T1000 (cell line): ENCODE measurements around the gene DUT.
"Not testable (repeated sequence)": the region's sequence is repeated elsewhere in the genome, so short reads cannot be mapped to it uniquely, and the experiment has no call there.

Experiments used
- DNase-seq: peaks from one replicate; lab custom pipeline; 2025; ENCODE audit warnings: mixed read lengths; lab: John Stamatoyannopoulos, UW

Gene DUT

DNA sequence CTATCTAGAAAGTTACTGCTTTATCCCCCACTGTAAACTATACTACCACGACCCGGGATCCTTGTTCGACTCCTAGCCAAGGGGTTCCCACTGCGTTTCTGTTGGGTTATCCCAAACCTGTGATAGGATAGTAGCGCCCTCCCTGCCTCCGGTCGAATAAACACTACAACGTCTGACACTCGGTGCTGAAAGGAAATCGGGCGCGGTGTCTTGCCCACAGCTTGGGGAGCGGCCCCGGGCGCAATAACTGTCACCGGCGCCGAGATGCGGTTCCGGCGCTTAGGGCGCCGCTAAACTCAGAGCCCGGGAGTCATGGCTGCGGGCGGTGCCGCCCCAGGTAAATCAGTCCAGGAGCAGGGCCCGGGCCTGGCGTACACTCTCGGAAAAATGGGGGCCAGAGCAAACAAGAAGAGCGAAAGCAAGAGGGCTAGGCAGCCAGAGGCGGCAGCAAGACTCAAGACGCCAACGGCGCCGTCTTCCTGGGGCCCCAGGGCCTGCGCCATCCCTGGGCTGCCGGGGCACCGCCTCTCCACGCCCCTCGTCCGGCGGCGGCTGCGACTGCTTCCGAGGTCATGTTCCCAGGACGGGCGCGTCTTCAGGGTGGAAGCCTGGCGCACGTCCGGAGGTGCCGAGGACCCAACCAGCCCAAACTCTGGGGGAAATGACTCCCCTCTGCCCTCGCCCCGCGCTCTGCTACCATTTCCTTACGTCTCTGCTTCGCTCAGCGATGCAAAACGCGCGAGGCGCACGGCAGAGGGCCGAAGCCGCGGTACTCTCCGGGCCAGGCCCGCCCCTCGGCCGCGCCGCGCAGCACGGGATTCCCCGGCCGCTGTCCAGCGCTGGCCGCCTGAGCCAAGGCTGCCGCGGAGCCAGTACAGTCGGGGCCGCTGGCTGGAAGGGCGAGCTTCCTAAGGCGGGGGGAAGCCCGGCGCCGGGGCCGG lies at the start of gene DUT:
Gene DUT, plus strand, starts transcription at position 575 of the 941 bp plus-strand sequence. Its CDS starts 87 bp downstream, at position 662.
- DNase-seq: peak; percentile 74

DNA sequence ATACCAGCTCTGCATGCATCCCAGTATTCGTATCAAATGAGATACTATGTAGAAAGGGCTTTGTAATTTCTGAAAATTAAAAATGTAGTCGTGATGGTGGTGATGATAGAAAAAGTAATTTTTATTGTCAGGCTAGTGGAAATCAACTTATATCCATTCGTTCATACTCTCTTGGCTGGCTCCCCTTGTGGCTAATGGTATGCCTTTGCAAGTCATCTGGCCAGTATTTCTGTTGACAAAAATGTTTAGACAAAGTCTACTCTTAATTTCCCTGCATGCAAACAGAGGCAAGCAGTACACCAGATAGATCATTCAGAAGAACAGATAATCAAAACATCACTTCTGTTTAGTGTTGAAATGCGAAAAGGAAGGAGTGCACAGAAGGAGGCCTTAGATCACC lies 49.6 kb upstream of the DUT start:
- no peak for DNase-seq

DNA sequence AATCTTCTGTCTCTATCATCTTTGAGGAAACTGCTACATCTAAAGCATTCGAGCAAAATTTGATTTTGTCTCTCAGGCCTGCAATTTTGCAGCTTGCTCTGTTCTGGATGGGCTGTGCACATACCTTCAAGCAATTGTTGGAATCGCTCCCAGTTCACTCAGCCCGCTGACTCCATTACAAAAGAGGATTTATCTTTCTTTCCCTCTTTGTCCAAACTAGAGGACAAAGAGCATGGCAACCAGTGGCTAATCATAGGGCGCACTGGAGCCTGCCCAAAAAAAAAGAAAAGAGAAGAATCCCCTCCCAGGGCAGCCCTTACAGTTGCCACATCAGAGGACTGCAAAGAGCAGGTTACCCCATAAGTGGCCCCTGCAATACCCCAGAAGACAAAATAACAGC lies 49.0 kb upstream of the DUT start:
- no peak for DNase-seq

DNA sequence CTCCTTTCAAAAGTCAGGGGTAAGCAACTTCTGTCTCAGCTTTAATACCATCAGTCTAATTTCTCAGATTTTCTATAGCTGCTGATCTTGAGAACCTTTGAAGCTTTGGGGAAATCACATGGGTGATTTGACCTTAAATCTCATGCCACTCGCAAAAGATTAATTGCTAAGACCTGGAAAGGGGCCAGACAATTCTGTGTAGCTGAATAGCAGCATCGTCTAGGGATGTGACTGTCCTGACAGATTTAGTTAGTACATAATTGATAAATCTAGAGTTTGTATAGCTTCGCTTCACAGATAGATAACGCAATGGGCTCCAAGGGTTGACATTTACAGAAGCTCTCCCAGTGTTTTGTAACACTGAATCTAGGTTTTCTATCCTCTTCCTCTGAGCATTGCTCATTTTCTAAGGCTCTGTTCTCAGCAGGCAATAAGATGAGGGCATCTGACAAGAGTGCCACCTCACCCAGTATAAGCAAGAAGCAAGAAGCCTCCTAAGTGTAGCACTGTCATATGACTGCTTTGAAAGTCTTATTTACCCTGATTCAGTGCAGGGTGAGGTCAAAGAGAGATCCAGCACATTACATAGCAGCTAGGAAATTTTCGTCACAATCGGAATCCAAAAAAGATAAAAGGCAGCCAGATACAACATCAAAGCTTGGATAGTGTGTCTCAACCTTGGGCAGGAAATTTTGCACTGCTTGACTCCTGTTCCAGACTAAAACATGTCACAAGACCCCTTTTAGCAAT lies 47.7 kb upstream of the DUT start:
- DNase-seq: no peak

DNA sequence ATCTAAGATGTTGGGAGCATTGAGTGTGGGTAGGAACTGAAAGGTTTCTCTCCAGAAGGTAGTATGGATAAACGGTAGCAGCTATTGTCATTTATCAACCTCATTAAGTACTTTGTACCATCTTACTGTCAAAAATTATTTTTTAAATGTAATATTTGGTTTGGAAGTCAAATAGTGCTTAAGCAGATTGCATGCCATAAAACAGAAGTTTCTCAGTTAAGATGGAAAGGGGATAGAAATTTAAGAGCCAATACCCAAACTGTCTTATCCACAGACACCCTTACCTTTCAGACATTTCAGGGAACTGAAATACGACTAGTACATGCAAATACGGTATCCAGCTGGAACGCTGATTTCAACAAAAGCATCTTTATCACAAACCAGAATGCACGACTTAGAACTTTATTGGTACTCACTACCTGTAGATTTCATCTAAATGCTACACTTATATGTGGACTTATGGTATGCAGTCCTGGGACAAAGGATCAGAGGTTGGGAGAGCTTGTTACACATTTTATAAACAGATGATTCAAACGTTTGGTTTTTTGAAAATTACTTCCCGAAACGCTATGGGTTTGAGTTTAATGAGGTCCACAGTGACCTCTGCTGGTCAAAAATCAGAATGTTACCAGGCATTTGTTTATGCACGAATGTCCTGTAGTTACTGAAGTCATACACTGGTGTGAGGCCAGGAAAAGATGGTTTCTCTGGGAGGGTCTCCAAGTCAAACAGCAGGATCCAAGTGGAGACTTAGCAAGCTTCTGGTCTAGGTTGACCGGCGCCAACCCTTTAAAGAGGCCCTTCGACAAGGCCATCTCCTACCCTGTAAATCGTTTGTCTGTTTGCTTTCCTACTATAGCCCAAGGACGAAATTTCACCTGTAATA lies 45.7 kb upstream of the DUT start:
- peak; percentile 32 for DNase-seq

DNA sequence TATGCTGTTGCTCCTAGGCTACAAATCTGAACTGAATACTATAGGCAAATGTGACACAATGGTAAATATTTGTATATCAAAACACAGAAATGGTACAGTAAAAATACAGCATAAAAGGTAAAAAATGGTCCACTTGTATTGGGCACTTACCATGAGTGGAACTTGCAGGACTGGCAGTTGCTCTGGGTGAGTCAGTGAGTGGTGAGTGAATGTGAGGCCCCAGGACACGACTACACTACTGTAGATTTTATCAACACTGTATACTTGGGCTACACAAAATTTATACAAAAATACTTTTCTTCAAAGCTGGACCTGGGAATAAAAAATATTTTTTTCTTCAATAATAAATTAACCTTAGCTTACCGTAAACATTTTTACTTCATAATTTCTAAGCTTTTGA lies 41.6 kb upstream of the DUT start:
- DNase-seq: no peak

DNA sequence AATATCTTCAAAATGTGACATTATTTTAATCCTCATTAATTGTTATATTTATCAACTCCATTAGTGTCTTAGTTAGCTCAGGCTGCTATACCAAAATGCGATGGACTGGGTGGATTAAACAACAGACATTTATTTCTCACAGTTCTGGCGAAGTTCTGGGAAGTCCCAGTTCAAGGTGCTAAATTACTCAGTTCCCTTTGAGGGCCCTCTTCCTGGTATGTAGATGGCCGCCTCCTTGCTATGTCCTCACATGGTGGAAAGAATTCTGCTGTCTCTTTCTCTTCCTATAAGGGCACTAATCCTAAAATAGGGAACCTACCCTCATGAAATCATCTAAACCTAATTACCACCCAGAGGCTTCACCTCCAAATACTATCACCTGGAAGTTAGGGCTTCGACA lies 38.8 kb upstream of the DUT start:
- DNase-seq: no peak

DNA sequence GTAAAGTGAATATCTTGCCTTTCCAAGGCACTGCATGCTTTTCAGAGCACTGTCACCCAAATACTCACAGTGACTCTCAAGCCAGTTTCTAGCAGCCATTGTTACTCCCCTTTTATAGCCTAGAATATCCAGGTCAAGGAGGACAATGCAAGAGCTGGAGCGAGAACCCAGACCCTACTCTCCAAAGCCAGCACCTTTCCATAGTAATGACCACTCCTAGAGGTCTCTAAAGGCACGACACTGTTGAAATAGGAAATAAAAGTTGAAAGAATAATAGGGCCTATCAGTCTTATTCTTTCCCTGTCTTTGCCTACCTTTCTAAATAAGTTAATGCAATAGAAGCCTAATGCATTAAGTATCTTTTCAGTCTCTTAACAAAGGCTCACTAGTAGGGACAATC lies 33.6 kb upstream of the DUT start:
- no peak for DNase-seq

DNA sequence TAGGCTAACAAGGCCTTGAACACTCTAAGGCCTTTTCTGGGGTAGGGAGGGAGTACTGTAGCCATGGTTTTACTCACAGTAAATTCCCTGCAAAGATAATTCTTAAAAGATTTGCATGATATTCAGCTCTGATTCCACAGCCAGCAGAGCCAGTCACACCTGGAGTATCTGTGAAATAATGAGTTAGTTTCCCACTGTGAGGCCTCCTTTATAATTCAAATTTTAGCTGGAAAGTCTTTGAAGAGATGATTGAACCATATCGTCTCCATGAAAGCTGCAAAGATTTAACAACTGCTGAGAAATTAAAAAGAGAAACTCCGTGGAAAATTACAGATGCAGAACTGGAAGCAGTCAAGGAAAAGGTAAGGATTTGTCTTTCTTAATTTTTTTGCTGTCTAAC lies 32.3 kb upstream of the DUT start:
- DNase-seq: no peak

DNA sequence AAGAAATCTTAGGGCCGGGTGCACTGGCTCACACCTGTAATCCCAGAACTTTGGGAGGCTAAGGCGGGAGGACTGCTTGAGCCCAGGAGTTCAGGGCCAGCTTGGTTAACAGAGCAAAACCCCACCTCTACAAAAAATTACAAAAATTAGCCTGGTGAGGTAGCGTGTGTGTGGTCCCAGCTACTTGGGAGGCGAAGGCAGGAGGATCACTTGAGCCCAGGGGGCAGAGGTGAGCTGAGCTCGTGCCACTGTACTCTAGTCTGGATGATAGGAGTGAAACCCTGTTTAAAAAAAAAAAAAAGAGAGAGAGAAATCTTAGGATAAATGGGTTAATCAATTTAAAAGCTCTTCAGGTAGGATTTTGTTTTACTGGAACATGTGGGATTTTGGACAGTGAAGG lies 31.2 kb upstream of the DUT start:
- DNase-seq: no peak

DNA sequence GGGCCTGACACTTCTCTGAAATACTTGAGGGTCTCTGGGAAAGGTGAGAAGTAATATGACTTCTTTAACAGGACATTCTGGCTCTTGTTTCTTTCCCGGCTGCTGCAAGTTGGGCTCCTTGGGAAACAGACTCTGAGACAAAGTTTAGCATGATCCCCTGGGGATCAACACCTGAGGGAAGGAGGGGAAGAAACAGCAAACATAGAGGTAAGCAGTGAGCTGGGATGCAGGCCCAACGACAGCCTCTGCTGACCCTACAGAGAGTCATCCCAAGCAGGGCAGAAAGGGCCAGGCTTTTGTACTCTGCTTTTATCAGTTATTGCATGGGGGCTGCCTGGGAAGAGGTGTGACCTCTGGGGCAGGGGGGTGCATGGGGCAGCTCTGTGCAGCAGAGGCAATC lies 26.8 kb upstream of the DUT start:
- no peak for DNase-seq

DNA sequence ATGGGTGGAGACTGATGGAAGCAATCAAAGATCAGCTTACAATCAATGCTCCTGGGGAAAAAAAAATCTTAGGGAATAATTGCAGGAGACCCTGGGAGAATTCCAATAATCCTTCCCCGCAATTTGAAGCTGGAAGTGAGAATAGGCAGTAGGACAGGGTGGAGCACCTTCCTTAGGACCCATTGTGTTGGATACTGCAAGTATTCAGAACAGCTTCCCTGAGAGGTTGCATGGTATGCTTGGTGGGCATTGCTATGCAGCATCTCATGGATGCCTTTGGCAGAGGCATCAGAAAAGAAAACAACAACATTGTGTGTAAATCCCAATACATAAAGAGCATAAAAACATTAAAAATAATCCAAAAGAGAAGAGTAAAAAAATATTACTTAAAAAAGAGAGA lies 24.6 kb upstream of the DUT start:
- no peak for DNase-seq

DNA sequence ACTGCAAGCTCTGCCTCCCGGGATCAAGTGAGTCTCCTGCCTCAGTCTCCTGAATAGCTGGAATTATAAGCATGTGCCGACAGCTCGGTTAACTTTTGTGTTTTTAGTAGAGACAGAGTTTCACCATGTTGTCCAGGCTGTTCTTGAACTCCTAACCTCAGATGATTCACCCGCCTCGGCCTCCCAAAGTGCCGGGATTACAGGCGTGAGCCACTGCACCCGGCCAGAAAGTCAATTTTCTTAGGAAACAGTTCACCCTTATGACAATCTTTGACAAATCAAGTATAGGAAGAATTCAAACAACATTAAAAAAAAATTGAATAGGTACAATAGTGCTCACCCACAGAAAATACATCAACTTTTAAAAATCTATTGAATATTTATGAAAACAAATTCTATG lies 23.6 kb upstream of the DUT start:
- no peak for DNase-seq

DNA sequence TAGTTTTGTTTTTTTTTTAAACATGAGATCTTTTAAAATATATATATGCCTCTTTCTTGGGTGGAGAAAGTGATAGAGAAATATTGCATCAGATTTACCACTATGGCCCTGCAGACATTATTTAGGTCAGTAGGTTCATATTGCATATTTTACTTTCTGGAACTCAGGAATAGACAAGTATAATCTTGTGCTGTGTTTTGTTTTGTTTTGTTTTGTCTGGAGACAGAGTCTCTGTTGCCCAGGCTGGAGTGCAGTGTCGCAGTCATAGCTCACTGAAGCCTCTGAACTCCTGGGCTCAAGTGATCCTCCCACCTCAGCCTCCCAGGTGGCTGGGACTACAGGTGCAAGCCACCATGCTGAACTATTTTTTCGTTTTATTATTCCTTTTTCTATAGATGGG lies 21.5 kb upstream of the DUT start:
- DNase-seq: no peak

DNA sequence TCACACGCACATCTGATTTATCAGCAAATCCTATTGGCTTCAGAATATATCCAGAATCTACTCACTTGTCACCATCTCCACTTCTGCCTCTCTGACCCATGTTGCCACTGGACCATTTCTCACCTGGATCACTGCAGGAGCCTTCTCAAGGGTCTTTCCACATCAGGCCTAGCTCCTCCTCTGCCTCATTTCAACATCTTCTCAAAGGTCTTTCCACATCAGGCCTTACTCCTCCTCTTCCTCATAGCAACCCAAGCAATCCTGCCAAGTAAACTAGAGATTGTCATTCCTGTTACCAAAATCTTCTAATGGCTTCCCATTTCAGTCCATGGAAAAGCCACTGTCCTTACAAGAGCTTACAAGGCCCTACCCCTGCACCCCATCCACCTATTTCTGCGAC lies 18.0 kb upstream of the DUT start:
- no peak for DNase-seq

DNA sequence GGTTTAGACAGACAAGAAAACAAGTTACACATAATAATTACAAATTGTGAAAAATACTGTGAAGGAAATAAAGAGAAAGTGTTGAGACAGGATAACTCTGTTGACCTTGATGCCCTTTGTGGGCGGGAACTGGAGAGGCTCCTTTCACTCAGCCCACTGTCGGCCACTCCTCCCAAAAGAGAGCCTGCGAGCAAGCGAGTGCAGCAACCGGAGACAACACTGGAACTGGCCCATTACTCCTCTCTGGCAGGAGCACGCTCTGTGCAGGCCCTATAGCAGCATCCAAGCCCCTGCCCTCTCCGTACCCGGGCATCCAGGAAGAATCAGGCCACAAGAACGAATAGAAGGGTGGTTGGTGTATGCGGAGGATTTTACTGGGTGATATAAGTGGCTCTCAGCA lies 16.2 kb upstream of the DUT start:
- DNase-seq: no peak

DNA sequence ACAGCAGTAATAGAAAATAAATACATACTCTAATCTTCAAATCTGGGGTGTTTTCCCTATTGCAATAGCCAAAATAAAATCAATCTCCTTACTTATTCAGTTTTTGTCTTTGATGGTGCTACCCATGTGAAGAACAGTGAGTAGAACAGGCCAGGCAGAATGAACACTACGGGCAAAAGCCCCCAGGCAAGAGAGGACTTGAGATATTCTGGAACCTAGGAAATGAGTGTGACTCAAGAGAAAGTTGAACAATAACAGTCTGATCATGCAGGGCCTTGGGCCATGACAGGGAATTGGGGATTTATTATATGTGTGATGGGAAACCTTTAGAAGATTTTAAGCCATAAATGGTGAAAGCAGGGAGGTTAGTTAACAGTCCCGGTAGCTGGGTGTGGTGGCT lies 14.0 kb upstream of the DUT start:
- no peak for DNase-seq

DNA sequence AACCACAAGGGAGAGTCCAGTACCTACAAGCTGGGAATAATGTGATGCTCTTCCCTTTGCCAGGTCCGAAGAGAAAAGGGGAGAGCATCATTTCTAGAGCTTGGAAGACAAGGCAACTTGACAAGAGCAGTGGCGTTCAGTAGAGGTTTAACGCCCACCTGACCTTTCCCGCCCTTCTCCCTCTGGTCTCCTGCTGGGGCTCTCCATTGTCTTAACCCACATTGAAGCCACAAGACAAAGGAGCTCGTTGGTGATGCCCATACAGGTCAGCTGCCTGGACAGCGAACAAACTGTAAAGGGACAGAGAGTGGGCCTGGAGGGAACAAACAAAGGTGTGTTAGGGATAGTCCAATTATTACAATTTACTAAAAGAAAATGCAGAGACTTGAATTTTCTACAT lies 13.1 kb upstream of the DUT start:
- no peak for DNase-seq

DNA sequence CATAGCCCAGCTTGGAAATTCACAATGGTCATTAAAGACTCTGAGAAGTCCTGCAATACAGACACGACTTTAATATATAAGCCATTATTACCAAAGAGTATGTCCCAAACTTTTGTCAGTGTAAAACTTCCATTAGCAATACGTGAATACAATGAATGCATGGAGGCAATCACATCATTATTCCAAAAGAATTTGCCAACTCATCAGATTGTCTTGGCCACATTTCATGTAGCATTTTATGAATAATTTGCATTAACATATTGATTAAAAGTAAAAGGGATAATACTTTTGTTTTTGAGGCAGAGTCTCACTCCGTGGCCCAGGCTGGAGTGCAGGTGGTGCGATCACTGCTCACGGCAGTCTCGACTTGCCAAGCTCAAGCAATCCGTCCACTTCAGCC lies 7.9 kb upstream of the DUT start:
- DNase-seq: no peak

DNA sequence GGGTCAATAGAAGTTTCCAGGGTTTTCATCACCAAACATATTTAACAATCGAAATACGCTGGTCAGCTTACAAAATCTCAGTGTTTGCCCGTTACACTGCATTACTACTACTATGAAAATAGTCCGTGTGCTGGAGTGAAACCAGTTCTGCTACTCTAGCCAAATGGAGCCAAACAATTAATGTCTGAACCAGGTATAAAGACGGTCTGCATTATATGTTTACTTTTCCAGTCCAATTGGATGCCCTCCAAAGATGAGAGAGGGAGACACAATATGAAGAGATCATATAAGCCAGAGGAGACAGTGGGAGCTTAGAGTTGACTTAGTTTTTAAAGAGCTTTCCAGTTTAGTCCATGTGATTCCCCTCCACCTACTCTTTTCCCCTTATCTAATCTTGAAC lies 6.3 kb upstream of the DUT start:
- DNase-seq: no peak

DNA sequence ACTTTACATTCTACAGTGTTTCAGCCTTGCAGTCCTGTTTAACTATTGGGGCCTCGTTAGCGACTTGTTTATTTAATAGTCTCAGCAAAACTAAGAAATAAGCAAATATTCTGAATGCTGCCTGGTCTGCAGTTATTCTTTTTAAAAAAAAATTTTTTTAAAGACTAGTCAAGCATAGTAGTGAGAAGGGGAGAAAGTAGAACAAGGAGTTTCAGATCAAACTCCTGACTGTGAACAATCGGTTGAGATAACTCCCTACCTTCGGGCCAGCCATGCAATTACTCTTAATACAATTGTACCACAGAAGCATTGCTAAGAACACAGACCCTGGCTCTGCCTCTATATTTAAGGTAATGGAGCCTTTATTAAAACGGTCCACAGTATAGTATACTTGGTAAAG lies 5.8 kb upstream of the DUT start:
- no peak for DNase-seq

DNA sequence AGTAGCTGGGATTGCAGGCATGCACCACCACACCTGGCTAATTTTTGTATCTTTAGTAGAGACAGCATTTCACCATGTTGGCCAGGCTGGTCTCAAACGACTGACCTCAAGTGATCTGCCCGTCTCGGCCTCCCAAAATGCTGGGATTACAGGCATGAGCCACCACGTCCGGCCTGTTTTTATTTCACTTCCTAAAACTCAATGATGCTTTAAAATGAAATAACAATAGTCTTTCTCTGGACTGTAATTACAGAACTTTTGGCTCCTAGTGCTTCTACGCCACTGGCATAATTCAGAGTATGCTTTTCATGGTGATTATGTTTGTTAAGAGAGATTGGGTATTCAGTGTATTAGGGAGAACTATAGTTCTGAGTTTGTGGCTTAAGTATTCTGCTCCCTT lies 5.0 kb upstream of the DUT start:
- DNase-seq: not testable (repeated sequence)
